GM08714 (cell line): ENCODE data around the gene HNRNPAB.
"Not testable (repeated sequence)": the region's sequence is repeated elsewhere in the genome, so short reads cannot be mapped to it uniquely, and the experiment has no call there.

ENCODE experiments used
- H3K4me3 ChIP-seq: fragments of 200-500 bp; sonication (Bioruptor generic); 2 replicates; pipeline ENCODE4 v1.5.1; 2014; ENCODE audit warnings: mild to moderate bottlenecking, low read length, inconsistent platforms
- ZNF274 ChIP-seq: IDR thresholded peaks from 2 replicates; pipeline ENCODE4 v1.6.1; 2012; ENCODE audit warnings: mild to moderate bottlenecking, low read depth, low read length

HNRNPAB gene

GRCh38 chr5:178248750-178249149, 44.4 kb downstream of the HNRNPAB start:
- no peak overlapping the region for H3K4me3 ChIP-seq
- TF ChIP-seq ZNF274, result no peak

GRCh38 chr5:178249191-178249989, 45.1 kb downstream of the HNRNPAB start:
- TF ChIP-seq ZNF274, result no peak
- no peak overlapping the region for H3K4me3 ChIP-seq

- no peak for TF ChIP-seq ZNF274
- H3K4me3 ChIP-seq, result no peak overlapping the region
Measured at GRCh38 chr5:178250263-178250662, 45.9 kb downstream of the HNRNPAB start.

- no peak for TF ChIP-seq ZNF274
- H3K4me3 ChIP-seq, result no peak overlapping the region
Measured at GRCh38 chr5:178252258-178252657, 47.9 kb downstream of the HNRNPAB start.

GRCh38 chr5:178253632-178254031, 49.3 kb downstream of the HNRNPAB start:
- H3K4me3 ChIP-seq, result not testable (repeated sequence)

GRCh38 chr5:178256746-178257145, 52.4 kb downstream of the HNRNPAB start:
- no peak overlapping the region for H3K4me3 ChIP-seq
- no peak for TF ChIP-seq ZNF274

GRCh38 chr5:178257650-178258049, 53.3 kb downstream of the HNRNPAB start:
- no peak for TF ChIP-seq ZNF274
- no peak overlapping the region for H3K4me3 ChIP-seq

GRCh38 chr5:178259623-178260536, 55.5 kb downstream of the HNRNPAB start:
- TF ChIP-seq ZNF274, result no peak
- no peak overlapping the region for H3K4me3 ChIP-seq
